ENCODE measurements around the gene OR11G2. TPM values are rescaled to one million over a fixed set of nuclear protein-coding genes. Genes with fewer than 3 reads are reported as not detected.

Gene OR11G2
- total RNA-seq, 2 donors from 2014 or later, result not detected

Other genes with a start within 250 kb of the OR11G2 start
- not detected for gene OR4K15, start 215.3 kb upstream of the OR11G2 start, total RNA-seq
- gene OR4Q2, start 188.7 kb upstream of the OR11G2 start, total RNA-seq, result not detected
- gene OR4K14, start 171.6 kb upstream of the OR11G2 start, total RNA-seq, result not detected
- not detected for gene OR4K13, start 154.9 kb upstream of the OR11G2 start, total RNA-seq
- not detected for gene OR4L1, start 130.9 kb upstream of the OR11G2 start, total RNA-seq
- gene OR4K17, start 80.2 kb upstream of the OR11G2 start, total RNA-seq, result not detected
- not detected for gene OR4N5, start 52.1 kb upstream of the OR11G2 start, total RNA-seq
- gene OR11H6, start 32.8 kb downstream of the OR11G2 start, total RNA-seq, result not detected
- gene OR11H7, start 38.1 kb downstream of the OR11G2 start, total RNA-seq, result not detected
- gene OR11H4, start 48.4 kb downstream of the OR11G2 start, total RNA-seq, result not detected
- gene TTC5, start 115.1 kb downstream of the OR11G2 start, total RNA-seq, result 10 to 100 TPM; 15.5 to 16.7 TPM
- gene CCNB1IP1, start 142.4 kb downstream of the OR11G2 start, total RNA-seq, result 10 to 100 TPM; 73.4 to 89.9 TPM
- gene PARP2, start 152.7 kb downstream of the OR11G2 start, total RNA-seq, result 10 to 100 TPM; 31.1 to 39.5 TPM
- 10 to 100 TPM; 40.2 to 41.4 TPM for gene TEP1, start 222.6 kb downstream of the OR11G2 start, total RNA-seq
- under 1 TPM; 0.28 to 0.29 TPM for gene KLHL33, start 245.3 kb downstream of the OR11G2 start, total RNA-seq

Data from activated T-cell treated with anti-CD3 and anti-CD28 coated beads, Interleukin-2, amount 50 U/mL, for 72 hours (primary cell).